ENCODE measurements around the gene RAB7A. TPM values are rescaled to one million over a fixed set of nuclear protein-coding genes. Genes with fewer than 3 reads are reported as not detected.
A peak's percentile ranks its signal among the peaks of the same experiment; 100 is the strongest.

Gene RAB7A
- total and polyA plus RNA-seq, 2 of the 13 experiments (the other 11 are each of a cell fraction or from before 2014, with no cell fraction given), result 26.5 to 182 TPM

GRCh38 chr3:128845778-128846485 is 119.9 kb downstream of the RAB7A start (continued):
- TF ChIP-seq GATAD1 (CRISPR knock-in tag; IDR thresholded peaks at IDR 0.05) (no peak), ZNF317 (CRISPR knock-in tag; IDR thresholded peaks at IDR 0.05) (0 out of 2 replicates have a peak, but pooled peaks have one; percentile 19), GTF3A (CRISPR knock-in tag; conservative IDR thresholded peaks at IDR 0.05) (no peak), TOE1 (CRISPR knock-in tag; IDR thresholded peaks at IDR 0.05) (no peak), ZNF737 (CRISPR knock-in tag; IDR thresholded peaks at IDR 0.05; ENCODE audit: borderline replicate concordance) (no peak), GABPB1 (CRISPR knock-in tag; IDR thresholded peaks at IDR 0.05) (peak; percentile 58; the same call in 1 of the 2 replicates), ATRX (CRISPR knock-in tag; IDR thresholded peaks at IDR 0.05; ENCODE audit: borderline replicate concordance) (no peak), ZBTB37 (CRISPR knock-in tag; IDR thresholded peaks at IDR 0.05) (peak; percentile 41; the same call in 1 of the 2 replicates), MTA3 (CRISPR knock-in tag; IDR thresholded peaks at IDR 0.05) (no peak), NR3C1 (CRISPR knock-in tag; IDR thresholded peaks at IDR 0.05) (no peak), CHD4 (IDR thresholded peaks at IDR 0.05; ENCODE audit: borderline replicate concordance, low read length) (0 out of 2 replicates have a peak, but pooled peaks have one; percentile 29), SMAD3 (CRISPR knock-in tag; IDR thresholded peaks at IDR 0.05) (no peak), ZNF652 (CRISPR knock-in tag; IDR thresholded peaks at IDR 0.05; ENCODE audit: borderline replicate concordance, low read depth) (no peak), ZNF143 (CRISPR knock-in tag; IDR thresholded peaks at IDR 0.05) (no peak), ZNF503 (CRISPR knock-in tag; IDR thresholded peaks at IDR 0.05) (no peak), ZSCAN5A (CRISPR knock-in tag; IDR thresholded peaks at IDR 0.05; ENCODE audit: borderline replicate concordance) (no peak), ZFP62 (CRISPR knock-in tag; IDR thresholded peaks at IDR 0.05) (no peak), SPEN (CRISPR knock-in tag; IDR thresholded peaks at IDR 0.05; ENCODE audit: low read depth) (no peak), E2F5 (CRISPR knock-in tag; conservative IDR thresholded peaks at IDR 0.05) (0 out of 2 replicates have a peak, but pooled peaks have one; percentile 12), HNF4A (CRISPR knock-in tag; IDR thresholded peaks at IDR 0.05) (peak; percentile 54), ZFY (CRISPR knock-in tag; IDR thresholded peaks at IDR 0.05) (peak; percentile 52; the same call in 1 of the 2 replicates), RAD51 (IDR thresholded peaks at IDR 0.05; ENCODE audit: borderline replicate concordance) (no peak), MXD4 (CRISPR knock-in tag; IDR thresholded peaks at IDR 0.05) (no peak), ZNF660 (CRISPR knock-in tag; IDR thresholded peaks at IDR 0.05; ENCODE audit: borderline replicate concordance, low read depth) (no peak), SALL2 (CRISPR knock-in tag; IDR thresholded peaks at IDR 0.05) (0 out of 2 replicates have a peak, but pooled peaks have one; percentile 22), ZNF367 (CRISPR knock-in tag; IDR thresholded peaks at IDR 0.05; ENCODE audit: borderline replicate concordance) (no peak)
